ENCODE measurements around the gene PCSK4.

PCSK4 gene

GRCh38 chr19:1496714-1497577 is 6.8 kb upstream of the PCSK4 start:
- Mint-ChIP-seq H3K27me3 (ENCODE audit: low read depth) (peaks cover 35% of the 10 kb centered on the region), H3K9me3 (no peaks in the 10 kb centered on the region), H3K4me3 (no peak overlapping the region), H3K4me1 (peaks cover under 1% of the 10 kb centered on the region), H3K27ac (peak overlapping the region in 1 of 3 experiments; percentile 42), H3K36me3 (ENCODE audit: low read depth) (no peaks in the 10 kb centered on the region)
- no peak for TF ChIP-seq CTCF (IDR thresholded peaks at IDR 0.05; ENCODE audit: unreplicated experiment in 3 of 3)

GRCh38 chr19:1495799-1496713 is 5.9 kb upstream of the PCSK4 start:
- Mint-ChIP-seq H3K4me3 (no peak overlapping the region), H3K9me3 (no peaks in the 10 kb centered on the region), H3K27me3 (ENCODE audit: low read depth) (peaks cover 33% of the 10 kb centered on the region), H3K27ac (peak overlapping the region in 1 of 3 experiments; percentile 42), H3K4me1 (peaks cover 5% of the 10 kb centered on the region), H3K36me3 (ENCODE audit: low read depth) (no peaks in the 10 kb centered on the region)
- TF ChIP-seq CTCF (IDR thresholded peaks at IDR 0.05; ENCODE audit: unreplicated experiment in 3 of 3), result no peak

GRCh38 chr19:1495051-1495798 is 5.1 kb upstream of the PCSK4 start:
- H3K9me3 Mint-ChIP-seq, result no peaks in the 10 kb centered on the region
- H3K27me3 Mint-ChIP-seq (ENCODE audit: low read depth), result peaks cover 31% of the 10 kb centered on the region
- TF ChIP-seq CTCF (IDR thresholded peaks at IDR 0.05; ENCODE audit: unreplicated experiment in 3 of 3), result no peak
- H3K27ac Mint-ChIP-seq, result no peak overlapping the region
- peaks cover 5% of the 10 kb centered on the region for H3K4me1 Mint-ChIP-seq
- H3K4me3 Mint-ChIP-seq, result no peak overlapping the region
- H3K36me3 Mint-ChIP-seq (ENCODE audit: low read depth), result no peaks in the 10 kb centered on the region

- Mint-ChIP-seq H3K36me3 (ENCODE audit: low read depth) (no peaks in the 10 kb centered on the region), H3K4me3 (peak overlapping the region in 1 of 3 experiments; percentile 37), H3K9me3 (no peaks in the 10 kb centered on the region), H3K4me1 (peaks cover 5% of the 10 kb centered on the region), H3K27me3 (ENCODE audit: low read depth) (peaks cover 31% of the 10 kb centered on the region), H3K27ac (no peak overlapping the region)
- TF ChIP-seq CTCF (IDR thresholded peaks at IDR 0.05; ENCODE audit: unreplicated experiment in 3 of 3), result no peak
These were observed 4.1 kb upstream of the PCSK4 start for GRCh38 chr19:1494115-1494815.

GRCh38 chr19:1492474-1493006 is 2.4 kb upstream of the PCSK4 start:
- TF ChIP-seq CTCF (IDR thresholded peaks at IDR 0.05; ENCODE audit: unreplicated experiment in 3 of 3), result no peak
- Mint-ChIP-seq H3K4me3 (peak overlapping the region in 2 of 3 experiments; percentile 32 to 80), H3K9me3 (no peaks in the 10 kb centered on the region), H3K27ac (no peak overlapping the region), H3K27me3 (ENCODE audit: low read depth) (peaks cover 31% of the 10 kb centered on the region), H3K36me3 (ENCODE audit: low read depth) (no peaks in the 10 kb centered on the region), H3K4me1 (peaks cover 5% of the 10 kb centered on the region)
